Choroid plexus epithelial cell (primary cell): ENCODE data around the gene TLDC2.
A peak's percentile ranks its signal among the peaks of the same experiment; 100 is the strongest.

Experiments used
- DNase-seq: peaks from one replicate; pipeline ENCODE4 v3.0.0-alpha.2; 2010; ENCODE audit warnings: low read depth
- H3K4me3 ChIP-seq: 2 replicates; pipeline ENCODE4 v1.5.1; 2011; ENCODE audit warnings: low read depth, mild to moderate bottlenecking, control low read depth, low read length, moderate library complexity
- CTCF ChIP-seq: conservative IDR thresholded peaks from 2 replicates; pipeline ENCODE4 v1.5.1; 2011; ENCODE audit warnings: low read depth, mild to moderate bottlenecking, control low read depth, inconsistent platforms, low read length, moderate library complexity

The TLDC2 gene

DNA sequence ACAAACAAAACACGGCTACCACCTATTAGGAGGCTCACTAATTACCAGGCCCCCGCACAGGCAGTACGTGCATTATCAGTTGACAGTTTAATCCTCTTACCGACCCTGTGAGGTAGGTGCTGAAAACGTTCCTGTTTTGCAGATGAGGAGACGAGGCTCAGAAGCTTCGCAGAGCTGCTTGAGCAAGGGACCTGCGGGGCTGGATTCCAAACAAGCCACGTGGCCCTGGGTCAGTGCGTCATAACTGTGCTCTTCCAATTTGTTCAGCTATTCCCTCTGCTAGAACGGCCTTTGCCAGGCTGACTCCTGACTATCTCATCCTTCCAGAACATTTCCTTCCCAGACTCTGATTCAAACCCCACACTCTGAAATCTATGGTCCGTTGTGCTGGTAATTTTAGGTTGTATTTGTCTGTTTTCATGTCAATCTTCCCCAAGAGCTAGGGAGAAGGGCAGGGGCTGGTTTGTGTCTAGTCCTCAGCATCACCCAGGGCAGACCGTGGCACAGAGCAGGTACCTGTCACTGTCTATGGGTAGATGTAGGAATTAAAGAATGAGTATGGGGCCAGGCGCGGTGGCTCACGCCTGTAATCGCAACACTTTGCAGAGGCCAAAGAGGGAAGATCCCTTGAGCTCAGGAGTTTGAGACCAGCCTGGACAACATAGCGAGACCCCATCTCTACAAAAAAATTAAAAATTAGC lies 28.8 kb upstream of the TLDC2 start:
- no peak overlapping the region for H3K4me3 ChIP-seq
- TF ChIP-seq CTCF, result no peak
- peak; percentile 63 for DNase-seq

GRCh38 chr20:36847710-36848040 lies 28.3 kb upstream of the TLDC2 start:
- TF ChIP-seq CTCF, result no peak
- no peak for DNase-seq
- H3K4me3 ChIP-seq, result no peak overlapping the region

- H3K4me3 ChIP-seq, result no peak overlapping the region
- no peak for TF ChIP-seq CTCF
- DNase-seq, result peak; percentile 82
Measured at GRCh38 chr20:36848078-36848660, 27.8 kb upstream of the TLDC2 start.

GRCh38 chr20:36848677-36849076 lies 27.3 kb upstream of the TLDC2 start:
- TF ChIP-seq CTCF, result no peak
- no peak for DNase-seq
- H3K4me3 ChIP-seq, result no peak overlapping the region

GRCh38 chr20:36849333-36850065 lies 26.4 kb upstream of the TLDC2 start:
- DNase-seq, result no peak
- no peak overlapping the region for H3K4me3 ChIP-seq
- no peak for TF ChIP-seq CTCF

DNA sequence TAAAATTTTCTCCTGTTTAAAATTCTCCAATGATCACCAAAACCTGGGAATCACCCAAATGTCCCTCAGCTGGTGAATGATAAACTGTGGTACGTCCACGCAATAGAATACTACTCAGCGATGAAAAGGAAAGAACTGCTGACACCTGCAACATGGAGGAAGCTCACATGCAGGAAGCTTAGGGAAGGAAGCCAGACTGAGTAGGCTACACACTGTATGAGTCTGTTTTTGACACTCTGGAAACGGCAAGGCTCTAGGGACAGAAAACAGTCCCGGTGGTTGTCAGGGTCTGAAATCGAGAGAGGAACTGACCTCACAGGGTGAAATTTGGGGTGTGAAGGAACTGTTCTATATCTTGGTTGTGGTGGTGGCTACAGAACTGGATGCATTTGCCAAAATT lies 25.2 kb upstream of the TLDC2 start:
- no peak for TF ChIP-seq CTCF
- H3K4me3 ChIP-seq, result no peak overlapping the region
- no peak for DNase-seq
